GM19043 (cell line): ENCODE results near the gene PTGES3.
"Not testable (repeated sequence)": the region's sequence is repeated elsewhere in the genome, so short reads cannot be mapped to it uniquely, and the experiment has no call there.

Experiments
- ATAC-seq: cut with Tn5 transposase; IDR thresholded peaks from one replicate; pipeline ENCODE4 v1.9.1; 2021; ENCODE audit warnings: low read depth; ENCODE audit not compliant: unreplicated experiment

Gene PTGES3

DNA sequence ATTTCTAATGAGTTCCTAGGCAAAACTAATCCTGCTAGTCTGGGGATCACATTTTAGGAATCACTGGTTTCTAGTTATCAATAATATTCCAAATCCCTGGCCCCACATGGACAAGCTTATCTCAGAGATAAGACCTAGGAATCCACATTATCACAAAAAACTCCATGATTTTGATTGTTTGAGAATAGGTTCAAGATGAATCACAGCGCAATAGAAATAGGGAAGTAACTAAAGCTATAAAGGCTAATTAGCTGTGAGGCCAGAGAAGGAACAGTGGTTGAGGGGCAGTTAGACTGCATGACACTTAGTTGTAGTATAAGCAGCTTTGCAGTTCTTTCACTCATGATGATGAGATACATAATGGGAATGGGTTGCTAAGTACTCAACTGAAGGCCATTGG is 29.2 kb downstream of the PTGES3 start:
- no peak for ATAC-seq

GRCh38 chr12:56657416-56658379 is 30.4 kb downstream of the PTGES3 start:
- ATAC-seq, result no peak

DNA sequence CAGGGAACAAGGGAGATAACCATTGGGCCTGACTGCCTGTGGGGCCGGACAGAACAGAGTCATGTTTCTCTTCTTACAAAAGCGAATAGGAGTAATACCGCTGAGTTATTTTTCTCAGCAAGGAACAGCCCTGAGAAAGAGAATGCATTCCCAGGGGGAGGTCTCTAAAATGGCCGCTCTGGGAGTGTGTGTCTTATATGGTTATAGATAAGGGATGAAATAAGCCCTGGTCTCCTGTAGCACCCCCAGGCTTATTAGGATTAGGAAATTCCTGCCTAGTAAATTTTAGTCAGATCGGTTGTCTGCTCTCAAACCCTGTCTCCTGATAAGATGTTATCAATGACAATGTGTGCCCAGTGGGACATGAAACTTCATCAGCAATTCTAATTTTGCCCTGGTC is 34.3 kb downstream of the PTGES3 start:
- ATAC-seq, result not testable (repeated sequence)

- ATAC-seq, result not testable (repeated sequence)
These were observed 40.1 kb downstream of the PTGES3 start for GRCh38 chr12:56648023-56648422.

- ATAC-seq, result peak; percentile 98
These were observed 42.2 kb downstream of the PTGES3 start, which contains the start of gene ATP5F1B for GRCh38 chr12:56645717-56646446. TSS of gene ATP5F1B (minus strand) at chr12:56645984. CDS start at chr12:56645963, 21 bp downstream.

- no peak for ATAC-seq
These were observed 42.8 kb downstream of the PTGES3 start for GRCh38 chr12:56645201-56645716.

- ATAC-seq, result no peak
These were observed 43.4 kb downstream of the PTGES3 start for GRCh38 chr12:56644654-56645053.

GRCh38 chr12:56641219-56641618 is 46.9 kb downstream of the PTGES3 start:
- no peak for ATAC-seq

- no peak for ATAC-seq
These were observed 50.5 kb downstream of the PTGES3 start for GRCh38 chr12:56637621-56638020.

GRCh38 chr12:56636675-56637540 is 51.2 kb downstream of the PTGES3 start:
- ATAC-seq, result peak; percentile 53

DNA sequence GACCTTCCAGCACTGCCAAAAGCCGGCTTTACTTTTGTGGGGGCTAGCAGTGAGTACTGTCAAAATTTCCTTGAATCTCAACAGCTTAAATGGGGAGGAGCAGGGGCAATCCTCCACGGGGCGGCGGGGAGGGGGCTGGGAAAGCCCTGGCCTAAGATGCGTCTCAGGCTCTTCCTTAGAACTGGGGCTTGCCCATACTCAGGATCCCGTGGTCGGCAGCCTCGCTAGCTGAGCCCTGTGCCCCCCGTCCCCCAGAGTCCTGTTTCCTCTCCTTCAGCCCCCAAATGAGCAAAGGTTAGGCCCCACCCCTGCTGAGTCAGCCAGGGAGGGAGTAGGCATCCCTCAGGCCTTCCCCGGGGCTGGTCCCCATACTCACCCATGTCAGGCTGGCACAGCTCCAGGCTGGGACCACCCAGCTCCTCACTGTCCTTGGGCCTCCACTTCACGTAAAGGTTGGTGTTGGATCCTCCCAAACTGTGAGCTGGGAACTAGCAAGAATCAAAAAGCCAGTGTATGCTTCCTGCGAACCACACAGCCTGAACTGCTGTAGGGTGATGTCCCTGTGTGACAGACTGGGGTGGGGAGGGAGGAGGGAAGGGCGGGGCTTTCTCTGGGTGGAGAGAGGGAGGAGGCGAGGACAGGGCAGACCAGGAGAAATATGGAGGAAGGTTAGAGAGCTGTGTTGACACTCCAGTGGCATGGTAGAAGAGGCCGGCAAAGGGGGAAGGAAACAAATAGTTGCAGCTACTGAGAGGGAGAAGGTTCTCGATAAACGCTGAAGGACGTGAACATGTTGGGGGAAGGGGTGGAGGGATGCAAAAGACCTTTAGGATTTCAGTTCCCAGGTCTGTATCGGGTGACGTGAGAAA is 52.0 kb downstream of the PTGES3 start:
- ATAC-seq, result peak; percentile 38

DNA sequence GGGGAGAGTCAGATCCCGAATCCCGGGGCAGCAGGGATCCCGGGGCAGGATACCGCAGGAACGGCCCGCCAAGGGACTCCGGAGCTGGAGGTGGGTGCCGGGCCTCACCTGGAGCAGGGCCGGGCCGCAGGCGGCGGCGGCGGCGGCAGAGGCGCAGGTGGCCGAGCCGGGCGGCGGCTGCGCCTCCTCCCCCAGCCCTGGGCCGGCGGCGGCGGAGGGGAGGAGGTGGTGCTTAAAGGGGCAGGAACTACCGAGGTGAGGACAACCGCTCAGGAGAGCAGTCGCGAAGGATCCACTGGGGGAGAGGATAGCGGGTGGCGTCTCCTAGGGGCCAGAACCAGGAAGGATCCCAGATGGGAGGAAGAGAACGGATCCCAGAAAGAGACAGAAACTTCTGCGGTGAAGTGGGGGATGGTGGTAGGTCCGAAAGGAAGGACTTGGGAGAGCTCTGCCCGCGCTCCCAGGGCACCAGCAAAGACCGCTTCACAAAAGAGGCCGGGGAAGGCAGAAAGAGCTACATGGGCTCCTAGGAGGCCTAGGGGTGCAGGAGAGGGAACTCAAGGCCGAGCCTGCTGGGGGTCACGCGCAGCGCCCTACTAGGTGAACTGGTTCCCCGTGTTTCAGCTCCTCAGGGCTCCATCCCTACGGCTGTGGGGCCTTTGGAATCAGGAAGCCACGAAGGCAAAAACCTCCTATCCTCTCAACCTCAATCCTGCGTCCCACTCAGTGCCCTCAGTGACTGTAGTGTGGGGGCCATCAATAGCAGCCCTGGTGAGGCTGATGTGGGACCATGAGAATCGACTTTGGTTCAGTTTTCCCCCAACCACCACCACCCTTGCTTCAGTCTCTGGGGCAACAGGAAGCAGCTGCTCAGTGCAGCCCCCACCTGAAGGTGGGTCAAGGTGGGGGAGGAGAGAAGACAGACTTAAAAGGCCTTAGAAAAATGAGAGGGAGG is 53.0 kb downstream of the PTGES3 start:
- no peak for ATAC-seq

GRCh38 chr12:56634242-56634836 is 53.7 kb downstream of the PTGES3 start:
- no peak for ATAC-seq

DNA sequence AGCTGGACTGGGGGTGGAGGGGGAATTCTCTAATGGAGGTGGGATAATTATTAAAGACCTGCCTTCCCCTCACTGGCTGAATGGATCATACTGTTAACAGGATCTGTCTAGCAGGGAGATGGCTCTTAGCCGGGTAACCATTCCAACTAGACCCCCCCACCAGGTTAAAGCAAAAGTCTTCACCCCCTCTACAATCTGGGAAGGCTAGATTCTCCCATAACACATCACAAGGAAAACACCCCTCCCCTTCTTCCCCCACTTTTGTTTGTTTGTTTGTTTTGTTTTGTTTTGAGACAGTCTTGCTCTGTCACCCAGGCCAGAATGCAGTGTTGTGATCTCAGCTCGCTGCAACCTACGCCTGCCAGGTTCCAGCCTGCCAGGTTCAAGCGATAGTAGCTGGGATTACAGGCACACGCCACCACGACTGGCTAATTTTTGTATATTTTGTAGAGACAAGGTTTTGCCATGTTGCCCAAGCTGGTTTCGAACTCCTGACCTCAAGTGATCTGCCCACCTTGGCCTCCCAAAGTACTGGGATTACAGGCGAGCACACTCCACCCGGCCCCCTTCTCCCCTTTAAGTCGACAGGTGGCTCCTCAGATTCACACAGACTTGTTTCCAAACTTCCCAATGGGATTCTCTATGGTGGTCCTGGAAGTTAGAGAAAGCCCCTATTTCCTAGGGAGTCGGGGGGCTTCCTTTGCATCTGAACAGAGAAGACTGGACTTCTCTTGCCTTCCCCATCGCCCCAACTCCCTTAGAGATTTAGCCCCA is 54.4 kb downstream of the PTGES3 start:
- ATAC-seq, result no peak

DNA sequence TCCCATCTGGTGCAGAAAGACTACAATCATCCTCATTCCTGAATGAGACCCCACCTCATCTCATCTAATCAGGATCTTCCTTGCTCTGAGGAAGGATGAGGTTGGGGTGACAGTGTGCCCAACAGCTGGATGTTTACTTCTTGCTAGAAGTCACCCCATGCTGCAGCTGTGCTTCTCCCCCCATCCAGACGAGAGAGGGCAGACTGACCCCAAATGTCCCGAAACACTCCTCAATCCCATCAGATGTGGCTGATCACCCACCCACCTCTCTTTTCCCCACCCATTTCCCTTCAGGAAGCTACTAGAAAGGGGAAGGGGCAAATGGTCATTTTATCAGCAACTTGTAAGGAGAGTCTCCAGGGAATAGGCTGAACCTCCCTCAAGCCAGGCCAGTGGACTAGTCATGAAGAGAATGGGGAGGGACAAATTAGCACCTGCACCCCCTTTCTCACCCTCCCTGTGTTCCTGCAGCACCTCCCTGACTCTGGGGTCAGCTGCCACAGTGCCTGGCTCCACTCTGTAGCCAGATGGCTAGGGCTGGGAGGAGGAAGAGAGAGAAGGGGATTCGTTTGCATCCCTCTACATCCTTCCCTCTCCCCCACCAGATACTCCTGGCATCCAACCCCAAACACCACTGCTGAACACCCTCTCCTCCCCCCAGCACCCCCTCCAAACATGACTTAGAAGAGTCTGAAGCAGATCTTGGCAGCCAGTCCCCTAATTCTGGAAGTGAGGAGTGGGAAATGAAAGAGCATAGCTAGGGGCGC is 55.2 kb downstream of the PTGES3 start:
- no peak for ATAC-seq
